IPS-20b (cell line): ENCODE data around the gene FAM107B.

ENCODE experiments used
- H3K27ac ChIP-seq: one replicate; pipeline ENCODE4 v1.5.1; 2013; ENCODE audit warnings: low read length
- H3K27me3 ChIP-seq: 2 replicates; pipeline ENCODE4 v1.6.1; 2013; ENCODE audit warnings: mild to moderate bottlenecking, low read length, inconsistent platforms; ENCODE audit not compliant: insufficient read depth
- H3K36me3 ChIP-seq: 2 replicates; pipeline ENCODE4 v1.6.1; 2013; ENCODE audit warnings: low read depth, mild to moderate bottlenecking, inconsistent platforms, low read length, moderate library complexity; ENCODE audit not compliant: insufficient read depth
- H3K4me1 ChIP-seq: 2 replicates; pipeline ENCODE4 v1.6.1; 2013; ENCODE audit warnings: mild to moderate bottlenecking, control low read depth, inconsistent platforms, low read length, moderate library complexity; ENCODE audit not compliant: insufficient read depth
- H3K4me3 ChIP-seq: 2 replicates; pipeline ENCODE4 v1.5.1; 2013; ENCODE audit warnings: mild to moderate bottlenecking, low read length, inconsistent platforms
- H3K9ac ChIP-seq: 2 replicates; pipeline ENCODE4 v1.6.1; 2013; ENCODE audit warnings: low read depth, mild to moderate bottlenecking, inconsistent platforms, low read length, moderate library complexity
- H3K9me3 ChIP-seq: 2 replicates; pipeline ENCODE4 v1.6.1; 2013; ENCODE audit warnings: mild to moderate bottlenecking, low read depth, low read length, inconsistent platforms; ENCODE audit not compliant: insufficient read depth

FAM107B gene

DNA sequence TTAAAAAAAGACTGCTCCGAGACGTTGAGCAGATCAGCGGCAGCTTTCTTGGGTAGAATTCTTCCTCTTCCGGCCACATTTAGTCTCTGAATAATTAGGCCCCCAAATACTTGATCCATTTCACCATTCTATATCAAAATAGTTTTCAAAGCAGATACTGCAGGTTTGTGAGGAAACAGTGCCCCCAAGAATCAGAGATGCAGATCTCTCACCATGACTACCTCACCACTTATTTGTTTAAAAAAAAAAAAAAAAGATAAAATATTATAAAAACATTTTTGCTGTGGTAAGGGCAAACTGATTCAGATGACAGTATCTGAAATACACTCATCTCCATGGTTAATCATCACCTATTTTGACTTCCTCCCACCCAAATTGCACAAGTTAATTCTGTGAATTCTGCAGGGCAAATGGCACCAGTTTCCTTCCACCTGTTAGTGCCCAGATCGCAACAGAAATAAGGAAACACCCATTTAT, 210.4 kb downstream of the FAM107B start:
- peaks cover 15% of the 10 kb centered on the region; the same call in 1 of the 2 replicates for H3K4me1 ChIP-seq
- H3K36me3 ChIP-seq = 0 out of 2 replicates have a peak, but pooled peaks cover 3% of the 10 kb centered on the region
- H3K4me3 ChIP-seq = no peak overlapping the region
- no peaks in the 10 kb centered on the region for H3K9me3 ChIP-seq
- no peak overlapping the region for H3K9ac ChIP-seq
- no peaks in the 10 kb centered on the region for H3K27me3 ChIP-seq
- no peak overlapping the region for H3K27ac ChIP-seq

DNA sequence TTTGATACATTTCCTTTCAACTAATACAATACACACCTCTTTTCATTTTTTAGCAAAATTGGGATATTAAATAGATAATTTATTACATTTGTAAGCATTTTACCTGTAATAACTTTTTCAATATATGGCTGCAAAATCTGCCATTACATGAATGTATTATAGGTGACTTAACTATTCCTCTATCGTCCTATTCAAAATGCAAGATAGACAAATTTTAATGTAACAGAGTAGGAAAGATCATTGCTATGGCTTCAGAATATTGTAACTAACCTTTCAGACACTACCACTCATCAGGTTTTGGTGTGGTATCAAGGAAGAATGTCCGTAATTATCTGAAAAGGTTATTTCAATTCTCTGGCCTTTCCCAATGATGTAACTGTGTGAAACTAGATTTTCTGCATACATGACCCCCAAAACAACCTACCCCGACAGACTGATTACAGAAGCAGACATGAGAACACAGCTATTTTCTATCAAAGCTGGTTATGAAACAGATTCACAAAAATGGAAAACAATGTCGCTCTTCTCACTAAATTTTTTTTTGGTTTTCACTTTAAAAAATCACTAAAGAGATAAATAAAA, 211.2 kb downstream of the FAM107B start:
- Histone ChIP-seq H3K9me3 (no peaks in the 10 kb centered on the region), H3K36me3 (0 out of 2 replicates have a peak, but pooled peaks cover 3% of the 10 kb centered on the region), H3K27ac (no peak overlapping the region), H3K4me1 (peaks cover 15% of the 10 kb centered on the region; the same call in 1 of the 2 replicates), H3K27me3 (no peaks in the 10 kb centered on the region), H3K9ac (no peak overlapping the region), H3K4me3 (no peak overlapping the region)

DNA sequence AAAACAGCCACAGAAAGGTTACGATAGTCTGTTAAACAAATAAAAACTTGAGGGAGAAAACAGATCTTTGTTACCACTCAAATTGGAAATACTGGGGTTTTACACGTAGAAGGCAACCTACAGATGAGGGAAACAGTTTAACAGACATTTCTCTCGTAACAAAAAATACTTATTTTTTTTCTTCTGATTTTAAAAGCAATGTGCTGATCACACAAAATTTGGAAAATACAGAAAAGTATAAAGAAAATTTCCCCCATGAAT, 211.7 kb downstream of the FAM107B start:
- H3K9me3 ChIP-seq = no peaks in the 10 kb centered on the region
- no peak overlapping the region for H3K4me3 ChIP-seq
- no peaks in the 10 kb centered on the region for H3K27me3 ChIP-seq
- 0 out of 2 replicates have a peak, but pooled peaks cover 3% of the 10 kb centered on the region for H3K36me3 ChIP-seq
- H3K27ac ChIP-seq = no peak overlapping the region
- peaks cover 15% of the 10 kb centered on the region; the same call in 1 of the 2 replicates for H3K4me1 ChIP-seq
- no peak overlapping the region for H3K9ac ChIP-seq

DNA sequence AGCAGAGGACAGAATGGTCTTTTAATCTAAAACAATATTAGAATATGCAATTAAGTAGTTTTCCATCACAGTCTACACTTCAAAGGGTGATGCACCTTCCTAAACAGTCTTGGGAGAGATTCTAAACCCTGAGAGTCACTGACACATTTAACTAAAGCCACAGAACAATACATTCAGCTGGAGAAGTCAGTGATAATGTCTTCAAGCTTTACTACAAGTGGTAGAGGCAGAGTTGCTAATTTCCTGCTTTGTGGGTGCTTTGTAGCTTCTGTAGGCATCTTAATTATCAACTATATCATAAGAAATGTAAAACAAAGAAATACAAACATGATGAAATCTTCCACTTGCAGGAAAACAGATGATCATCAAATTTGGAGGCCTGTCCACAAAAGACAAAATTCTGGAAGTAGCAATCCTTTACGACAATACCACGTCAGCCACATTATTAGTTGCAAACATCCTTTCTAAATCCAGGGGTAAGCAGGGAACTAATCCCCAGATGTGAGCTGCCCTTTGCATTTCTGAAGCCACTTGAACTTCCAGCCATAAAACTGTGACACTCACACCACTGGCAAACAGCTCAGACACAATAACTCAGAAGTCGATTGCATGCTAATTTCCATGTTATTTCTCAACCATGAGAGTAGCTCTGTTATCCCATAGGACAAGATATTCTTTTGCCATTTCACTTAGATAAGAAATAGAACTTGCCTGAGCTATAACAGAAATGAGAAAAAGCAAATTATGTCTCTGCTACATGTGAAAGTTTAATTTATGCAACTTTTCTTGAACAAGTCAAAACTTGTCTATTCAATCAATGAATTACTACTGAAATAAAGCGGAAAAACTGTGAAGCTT, 212.2 kb downstream of the FAM107B start:
- Histone ChIP-seq H3K4me3 (no peak overlapping the region), H3K27me3 (no peaks in the 10 kb centered on the region)

DNA sequence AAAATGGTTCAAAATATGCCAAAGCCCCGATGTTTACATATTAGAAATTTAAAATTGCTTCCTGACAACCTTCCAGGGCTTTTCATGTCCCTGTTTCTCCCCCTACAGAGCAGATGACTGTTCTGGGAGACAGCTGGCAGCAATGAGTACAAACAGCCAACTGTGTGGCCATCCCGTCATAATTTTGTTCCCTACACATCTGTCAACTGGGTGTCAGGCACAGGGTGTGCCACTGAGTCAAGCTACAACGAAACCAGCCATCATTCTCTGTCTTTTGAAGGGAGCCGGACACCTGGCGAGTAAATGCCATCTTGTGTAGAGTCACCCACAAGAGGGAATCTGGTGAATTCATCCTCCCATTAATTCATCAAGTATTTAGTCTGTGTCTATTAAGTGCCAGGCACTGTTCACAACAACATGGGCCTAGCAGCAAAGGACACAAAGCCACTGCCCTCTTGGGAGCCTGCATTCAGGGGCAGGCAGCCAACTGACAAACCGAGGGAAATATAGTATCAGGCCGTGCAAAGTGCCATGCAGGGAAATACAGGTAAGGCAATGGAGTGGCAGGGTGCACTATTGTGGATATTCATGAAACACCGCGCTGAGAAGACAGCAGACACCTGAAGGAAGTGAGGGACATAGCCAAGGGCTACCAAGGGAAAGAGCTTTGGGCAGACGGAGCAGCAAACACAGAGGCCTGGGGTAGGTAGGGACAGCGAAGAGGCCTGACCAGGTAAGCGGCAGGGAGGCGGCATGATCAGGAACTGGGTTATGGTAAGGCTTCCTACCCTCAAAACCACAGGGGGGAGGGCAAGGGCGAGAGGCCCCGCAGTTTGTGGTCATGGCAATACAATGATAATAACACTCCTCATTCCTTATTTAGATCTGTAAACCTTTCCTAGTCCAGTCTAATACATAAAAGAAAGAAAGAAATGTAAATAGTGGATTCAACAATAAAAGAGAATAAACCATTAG, 213.6 kb downstream of the FAM107B start:
- H3K9ac ChIP-seq = no peak overlapping the region
- H3K27me3 ChIP-seq = no peaks in the 10 kb centered on the region
- H3K27ac ChIP-seq = no peak overlapping the region
- H3K9me3 ChIP-seq = no peaks in the 10 kb centered on the region
- no peak overlapping the region for H3K4me3 ChIP-seq
- no peaks in the 10 kb centered on the region for H3K36me3 ChIP-seq
- peaks cover 18% of the 10 kb centered on the region; the same call in 1 of the 2 replicates for H3K4me1 ChIP-seq

More for the DNA sequence above, 212.2 kb downstream of the FAM107B start:
- H3K9ac ChIP-seq = no peak overlapping the region
- 0 out of 2 replicates have a peak, but pooled peaks cover 3% of the 10 kb centered on the region for H3K36me3 ChIP-seq
- no peaks in the 10 kb centered on the region for H3K9me3 ChIP-seq
- H3K4me1 ChIP-seq = peaks cover 15% of the 10 kb centered on the region; the same call in 1 of the 2 replicates
- H3K27ac ChIP-seq = no peak overlapping the region

DNA sequence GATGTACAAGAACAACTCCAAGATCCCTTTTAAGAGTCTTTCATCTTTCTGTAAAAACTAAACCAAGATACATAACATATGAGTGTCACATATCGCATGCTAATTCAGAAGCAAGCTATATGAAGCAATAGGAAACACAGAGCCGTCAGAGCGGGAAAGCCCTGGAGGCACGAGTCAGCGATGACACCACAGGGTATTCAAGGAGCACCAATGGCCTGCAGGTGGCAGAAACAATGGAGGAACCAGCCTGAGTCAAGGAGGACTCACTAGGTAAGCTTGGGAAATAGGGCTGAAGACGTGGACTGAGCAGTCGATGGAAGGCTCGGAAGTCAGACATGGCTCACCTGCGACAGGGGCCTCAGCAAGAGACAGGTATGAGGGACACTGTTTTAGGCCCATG, 214.4 kb downstream of the FAM107B start:
- no peak overlapping the region for H3K9ac ChIP-seq
- peaks cover 19% of the 10 kb centered on the region; the same call in 1 of the 2 replicates for H3K4me1 ChIP-seq
- no peak overlapping the region for H3K4me3 ChIP-seq

DNA sequence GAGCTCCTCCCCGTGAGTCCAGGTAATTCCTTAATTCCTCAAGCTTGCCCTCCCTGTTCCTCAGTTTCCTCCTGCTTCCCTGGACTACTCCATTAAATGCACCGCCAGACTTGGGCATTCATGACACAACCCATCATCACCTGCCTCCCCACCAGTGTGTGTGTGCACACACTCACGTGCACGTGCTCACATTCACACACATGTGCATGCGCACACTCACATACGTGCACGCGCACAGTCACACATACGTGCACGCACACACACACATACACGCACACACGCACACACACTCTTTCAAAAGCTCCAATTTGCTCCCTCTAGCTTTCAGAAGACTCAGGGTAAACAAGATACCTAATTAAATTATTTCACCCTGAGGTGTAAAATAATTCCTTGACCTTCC, 216.7 kb downstream of the FAM107B start:
- H3K27me3 ChIP-seq = no peaks in the 10 kb centered on the region
- no peaks in the 10 kb centered on the region for H3K36me3 ChIP-seq
- no peak overlapping the region for H3K4me3 ChIP-seq
- no peak overlapping the region for H3K27ac ChIP-seq
- no peak overlapping the region for H3K9ac ChIP-seq
- H3K4me1 ChIP-seq = peaks cover 31% of the 10 kb centered on the region
- H3K9me3 ChIP-seq = no peaks in the 10 kb centered on the region

More for the DNA sequence above, 214.4 kb downstream of the FAM107B start:
- H3K27me3 ChIP-seq = no peaks in the 10 kb centered on the region
- H3K27ac ChIP-seq = no peak overlapping the region
- no peaks in the 10 kb centered on the region for H3K36me3 ChIP-seq
- no peaks in the 10 kb centered on the region for H3K9me3 ChIP-seq

DNA sequence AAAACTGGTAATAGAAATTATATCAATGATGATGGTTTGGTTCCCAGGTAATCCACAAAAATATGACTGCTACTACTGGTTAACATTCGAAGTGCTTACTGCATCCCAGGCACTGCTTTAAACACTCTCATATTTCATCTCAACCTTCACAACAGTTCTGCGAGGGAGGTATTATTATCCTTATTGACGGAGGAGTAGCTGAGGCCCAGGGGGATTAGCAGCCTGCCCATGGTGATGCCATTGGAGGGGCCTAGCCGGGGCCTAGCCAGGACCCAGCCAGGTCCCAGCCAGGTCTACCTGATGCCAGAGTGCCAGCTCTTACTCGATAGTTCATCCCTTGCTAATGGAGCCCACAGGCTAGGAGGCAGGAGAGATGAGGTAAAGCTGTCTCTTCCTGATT, 217.1 kb downstream of the FAM107B start:
- H3K27ac ChIP-seq = no peak overlapping the region
- no peaks in the 10 kb centered on the region for H3K27me3 ChIP-seq
- H3K36me3 ChIP-seq = no peaks in the 10 kb centered on the region
- H3K4me3 ChIP-seq = no peak overlapping the region
- peaks cover 26% of the 10 kb centered on the region for H3K4me1 ChIP-seq
- H3K9ac ChIP-seq = no peak overlapping the region
- no peaks in the 10 kb centered on the region for H3K9me3 ChIP-seq

DNA sequence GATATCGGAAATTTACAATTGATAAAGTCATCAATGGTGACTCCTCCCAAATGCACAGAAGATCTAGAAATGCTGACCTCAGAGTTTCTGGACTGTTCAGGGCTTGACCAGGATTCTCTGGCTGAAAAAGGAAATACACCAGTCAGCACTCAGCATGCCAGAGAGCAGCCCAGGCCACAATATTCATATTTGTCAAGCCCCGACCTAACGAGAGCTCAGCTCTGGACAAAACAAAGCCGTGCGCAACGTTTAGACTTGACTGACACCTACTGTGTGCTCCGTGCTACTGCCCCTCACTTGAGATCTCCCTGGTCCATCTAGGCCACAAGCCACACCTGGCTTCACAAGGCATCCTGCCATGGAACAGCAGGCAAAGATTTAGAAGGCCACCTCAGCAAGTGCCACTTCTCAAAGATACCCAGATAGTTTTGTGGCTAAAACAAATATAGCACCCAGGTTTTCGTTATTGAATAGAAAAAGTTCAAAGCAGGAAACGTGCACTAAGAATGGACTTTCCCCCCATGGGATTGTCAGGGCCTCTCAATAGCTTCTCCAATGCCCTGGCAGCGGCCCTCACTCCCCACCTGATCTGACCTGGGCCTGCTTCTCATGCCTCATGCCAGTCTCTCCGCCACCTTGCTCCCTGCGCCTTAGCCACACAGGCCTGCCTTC, 218.3 kb downstream of the FAM107B start:
- H3K27me3 ChIP-seq = no peaks in the 10 kb centered on the region
- no peaks in the 10 kb centered on the region for H3K9me3 ChIP-seq
- no peak overlapping the region for H3K9ac ChIP-seq
- no peak overlapping the region for H3K4me3 ChIP-seq
- H3K4me1 ChIP-seq = peaks cover 19% of the 10 kb centered on the region
- no peak overlapping the region for H3K27ac ChIP-seq
- H3K36me3 ChIP-seq = no peaks in the 10 kb centered on the region

DNA sequence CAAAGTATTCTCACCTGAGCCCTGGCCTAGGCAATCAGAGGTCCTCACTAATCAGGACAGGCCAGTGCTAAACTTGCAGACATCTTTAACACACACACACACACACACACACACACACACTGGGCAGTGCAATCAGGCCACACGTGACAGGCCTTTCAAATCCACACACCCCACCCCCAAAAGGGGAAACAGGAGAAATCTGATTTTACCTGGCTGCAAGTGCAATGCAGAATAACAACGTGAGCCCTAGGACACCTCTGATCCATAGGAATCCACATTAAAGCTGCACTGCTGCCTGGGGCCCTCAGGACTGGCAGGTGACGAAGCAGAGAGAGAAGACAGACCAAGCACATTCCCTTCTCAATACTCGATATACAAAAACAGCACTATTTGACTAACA, 218.9 kb downstream of the FAM107B start:
- peaks cover 19% of the 10 kb centered on the region for H3K4me1 ChIP-seq
- no peaks in the 10 kb centered on the region for H3K27me3 ChIP-seq
- no peaks in the 10 kb centered on the region for H3K36me3 ChIP-seq
- no peak overlapping the region for H3K4me3 ChIP-seq
- no peak overlapping the region for H3K9ac ChIP-seq
- H3K27ac ChIP-seq = no peak overlapping the region
- H3K9me3 ChIP-seq = no peaks in the 10 kb centered on the region
